Effector memory CD4-positive, alpha-beta T cell (primary cell): ENCODE measurements around the gene FAU.
A peak's percentile ranks its signal among the peaks of the same experiment; 100 is the strongest.

Source experiments
- DNase-seq, 3 donors: peaks; one replicate each; pipeline ENCODE4 v3.0.0-alpha.2; 2020
- H3K27ac ChIP-seq: 2 replicates; pipeline ENCODE4 v1.7.0; 2013; ENCODE audit warnings: mild to moderate bottlenecking, low read length, moderate library complexity; ENCODE audit not compliant: insufficient read depth, poor library complexity, severe bottlenecking
- H3K27me3 ChIP-seq: replicated peaks from 2 replicates; pipeline ENCODE4 v1.7.0; 2013; ENCODE audit warnings: mild to moderate bottlenecking, low read length; ENCODE audit not compliant: insufficient read depth, control insufficient read depth, poor library complexity, severe bottlenecking
- H3K36me3 ChIP-seq: 2 replicates; pipeline ENCODE4 v1.7.0; 2013; ENCODE audit warnings: mild to moderate bottlenecking, low read length, moderate library complexity; ENCODE audit not compliant: control insufficient read depth, insufficient read depth
- H3K4me1 ChIP-seq: 2 replicates; pipeline ENCODE4 v1.7.0; 2013; ENCODE audit warnings: low read length, mild to moderate bottlenecking; ENCODE audit not compliant: control insufficient read depth, insufficient read depth, poor library complexity, severe bottlenecking
- H3K4me3 ChIP-seq: 2 replicates; pipeline ENCODE4 v1.7.0; 2013; ENCODE audit warnings: low read length, low read depth, mild to moderate bottlenecking; ENCODE audit not compliant: insufficient read depth, poor library complexity, severe bottlenecking
- H3K9me3 ChIP-seq: 2 replicates; pipeline ENCODE4 v1.7.0; 2013; ENCODE audit warnings: mild to moderate bottlenecking, low read length, moderate library complexity; ENCODE audit not compliant: control insufficient read depth

The FAU gene

GRCh38 chr11:65090628-65091027, 31.3 kb downstream of the FAU start:
- peaks cover 31% of the 10 kb centered on the region for H3K36me3 ChIP-seq
- H3K4me1 ChIP-seq: peaks cover under 1% of the 10 kb centered on the region
- no peak overlapping the region for H3K4me3 ChIP-seq

GRCh38 chr11:65089621-65090020, 32.3 kb downstream of the FAU start:
- H3K36me3 ChIP-seq: peaks cover 31% of the 10 kb centered on the region
- H3K9me3 ChIP-seq: no peaks in the 10 kb centered on the region
- no peak overlapping the region for H3K27ac ChIP-seq
- H3K27me3 ChIP-seq: no peaks in the 10 kb centered on the region
- no peak for DNase-seq
- no peak overlapping the region for H3K4me3 ChIP-seq
- peaks cover 8% of the 10 kb centered on the region for H3K4me1 ChIP-seq

More at GRCh38 chr11:65090628-65091027, 31.3 kb downstream of the FAU start:
- no peak overlapping the region for H3K27ac ChIP-seq
- no peaks in the 10 kb centered on the region for H3K27me3 ChIP-seq
- no peak for DNase-seq
- H3K9me3 ChIP-seq: no peaks in the 10 kb centered on the region

GRCh38 chr11:65087827-65088226, 34.1 kb downstream of the FAU start:
- DNase-seq: no peak
- Histone ChIP-seq H3K27me3 (no peaks in the 10 kb centered on the region), H3K4me3 (no peak overlapping the region), H3K9me3 (no peaks in the 10 kb centered on the region), H3K36me3 (peaks cover 31% of the 10 kb centered on the region), H3K27ac (no peak overlapping the region), H3K4me1 (peaks cover 16% of the 10 kb centered on the region)

DNA sequence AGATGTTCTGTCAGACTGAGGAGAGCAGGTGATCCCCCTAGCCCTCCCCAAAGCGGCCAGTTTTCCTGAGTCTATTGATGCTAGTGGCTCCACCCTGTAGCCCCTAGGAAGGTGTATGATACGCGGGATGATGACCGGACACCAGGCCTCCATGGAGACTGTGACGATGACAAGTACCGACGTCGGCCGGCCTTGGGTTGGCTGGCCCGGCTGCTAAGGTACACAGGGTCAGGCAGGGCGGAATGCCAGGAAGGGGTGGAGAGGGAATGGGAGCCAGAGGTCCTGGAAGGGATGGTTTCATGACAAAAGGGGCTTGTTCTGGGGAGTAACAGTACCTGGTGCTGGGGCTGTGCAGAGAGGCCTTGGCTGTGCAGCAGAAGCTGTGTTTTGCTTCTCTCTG, 34.7 kb downstream of the FAU start:
- peaks cover 16% of the 10 kb centered on the region for H3K4me1 ChIP-seq
- DNase-seq: no peak
- H3K36me3 ChIP-seq: peaks cover 31% of the 10 kb centered on the region
- no peak overlapping the region for H3K4me3 ChIP-seq
- H3K27me3 ChIP-seq: no peaks in the 10 kb centered on the region
- no peak overlapping the region for H3K27ac ChIP-seq
- H3K9me3 ChIP-seq: no peaks in the 10 kb centered on the region

DNA sequence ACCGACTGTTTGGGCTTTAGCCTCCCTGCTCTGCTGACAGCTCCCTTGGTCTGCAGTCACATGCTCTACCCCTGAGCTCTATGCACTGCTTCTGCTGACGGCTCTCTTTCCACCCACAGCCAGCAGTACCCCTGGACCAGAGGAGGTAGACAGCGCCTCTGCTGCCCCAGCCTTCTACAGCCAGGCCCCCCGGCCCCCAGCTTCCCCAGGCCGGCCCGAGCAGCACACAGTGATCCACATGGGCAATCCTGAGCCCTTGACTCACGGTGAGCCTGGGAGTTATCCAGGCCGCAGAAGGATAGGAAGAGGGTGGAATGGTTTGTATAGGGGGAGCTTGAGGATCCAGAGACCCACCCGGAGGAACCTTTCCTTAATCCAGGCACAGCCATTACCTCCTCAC, 35.1 kb downstream of the FAU start:
- Histone ChIP-seq H3K36me3 (peaks cover 31% of the 10 kb centered on the region), H3K9me3 (no peaks in the 10 kb centered on the region), H3K27ac (no peak overlapping the region), H3K4me3 (no peak overlapping the region), H3K4me1 (peaks cover 16% of the 10 kb centered on the region), H3K27me3 (no peaks in the 10 kb centered on the region)
- no peak for DNase-seq

- H3K9me3 ChIP-seq: no peaks in the 10 kb centered on the region
- no peak for DNase-seq
- no peak overlapping the region for H3K4me3 ChIP-seq
- H3K27me3 ChIP-seq: no peaks in the 10 kb centered on the region
- no peak overlapping the region for H3K27ac ChIP-seq
- H3K4me1 ChIP-seq: peaks cover 16% of the 10 kb centered on the region
- H3K36me3 ChIP-seq: peaks cover 31% of the 10 kb centered on the region
These were observed 36.5 kb downstream of the FAU start for GRCh38 chr11:65085446-65085845.

DNA sequence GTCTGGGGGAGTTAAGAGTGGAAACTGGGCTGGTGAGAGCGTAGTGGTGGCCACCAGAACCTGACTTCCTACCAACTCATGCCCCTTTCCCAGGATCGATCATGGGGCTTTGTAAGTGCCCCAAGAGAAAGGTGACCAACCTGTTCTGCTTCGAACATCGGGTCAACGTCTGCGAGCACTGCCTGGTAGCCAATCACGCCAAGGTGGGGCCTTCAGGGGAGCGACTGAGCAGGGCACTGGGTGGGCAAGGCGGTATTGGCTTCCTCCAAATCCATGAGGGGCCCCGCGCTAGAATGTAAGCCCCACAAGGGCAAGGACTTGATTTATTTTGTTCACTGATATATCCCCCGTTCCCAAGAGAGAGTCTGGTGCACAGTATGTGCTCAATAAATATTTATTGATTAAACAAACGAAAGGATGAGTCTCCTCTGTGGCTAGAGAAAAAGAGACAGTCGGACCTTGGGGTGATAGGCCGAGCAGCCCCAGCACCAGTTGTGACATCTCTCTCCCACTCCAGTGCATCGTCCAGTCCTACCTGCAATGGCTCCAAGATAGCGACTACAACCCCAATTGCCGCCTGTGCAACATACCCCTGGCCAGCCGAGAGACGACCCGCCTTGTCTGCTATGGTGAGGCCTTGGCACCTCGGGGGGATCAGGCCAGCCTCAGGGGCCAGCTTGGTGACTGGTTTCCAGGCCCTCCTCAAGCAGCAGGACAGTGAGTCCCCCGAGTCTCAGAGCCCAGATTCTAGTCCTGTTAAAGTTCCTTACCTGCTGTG, 37.1 kb downstream of the FAU start:
- H3K36me3 ChIP-seq: peaks cover 31% of the 10 kb centered on the region
- no peaks in the 10 kb centered on the region for H3K9me3 ChIP-seq
- peak overlapping the region; percentile 95 for H3K27ac ChIP-seq
- no peaks in the 10 kb centered on the region for H3K27me3 ChIP-seq
- no peak for DNase-seq
- peak overlapping the region; percentile 83 for H3K4me3 ChIP-seq
- H3K4me1 ChIP-seq: peaks cover 16% of the 10 kb centered on the region

- Histone ChIP-seq H3K27me3 (no peaks in the 10 kb centered on the region), H3K27ac (peak within 1 kb of the TSS; percentile 95), H3K4me3 (peak within 1 kb of the TSS; percentile 83), H3K9me3 (no peaks in the 10 kb centered on the region), H3K4me1 (peaks cover 16% of the 10 kb centered on the region), H3K36me3 (peaks cover 28% of the 10 kb centered on the region)
- DNase-seq: peak; percentile 91 to 92 (median 92)
These were observed 37.9 kb downstream of the FAU start, which contains the start of the genes CDCA5 and ZFPL1 for GRCh38 chr11:65083834-65084597. CDCA5 (minus strand) TSS chr11:65084040; CDS start chr11:65083978, 62 bp downstream. ZFPL1 (plus strand) TSS chr11:65084222; CDS start chr11:65084699, 477 bp downstream.

GRCh38 chr11:65083134-65083833, 38.6 kb downstream of the FAU start:
- no peak for DNase-seq
- Histone ChIP-seq H3K4me3 (peak overlapping the region; percentile 83), H3K27ac (peak overlapping the region; percentile 51), H3K9me3 (no peaks in the 10 kb centered on the region), H3K27me3 (no peaks in the 10 kb centered on the region), H3K36me3 (peaks cover 21% of the 10 kb centered on the region), H3K4me1 (peaks cover 16% of the 10 kb centered on the region)
